Stimulated activated CD8-positive, alpha-beta memory T cell treated with anti-CD3 and anti-CD28 coated beads, Interleukin-15, amount 100 ng/mL, for 1 hour (primary cell): ENCODE data around the gene ACTN2.

Source experiments
- DNase-seq: peaks from one replicate; pipeline ENCODE4 v3.0.0-alpha.2; 2020; ENCODE audit warnings: low read depth

ACTN2 gene

GRCh38 chr1:236691348-236691747 lies 5.0 kb downstream of the ACTN2 start:
- DNase-seq = no peak

DNA sequence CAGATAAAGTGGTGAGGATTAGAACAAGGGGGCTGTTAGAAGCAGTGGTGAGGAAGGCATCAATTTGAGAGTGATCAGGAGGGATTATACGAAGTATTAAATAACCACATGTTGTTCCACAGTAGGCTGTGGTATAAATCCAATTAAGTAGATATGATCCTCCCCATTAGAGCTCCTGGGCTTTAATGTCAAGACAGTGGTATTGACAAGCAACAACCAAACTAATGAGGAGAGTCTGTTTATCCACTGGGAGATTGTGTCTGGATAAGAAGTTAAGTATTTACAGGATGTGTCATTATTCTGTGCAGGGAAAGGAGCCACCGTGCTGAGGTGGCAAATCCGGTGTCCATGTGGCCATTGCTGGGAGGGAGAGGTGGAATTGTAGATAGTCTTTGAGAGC lies 5.8 kb downstream of the ACTN2 start:
- no peak for DNase-seq

DNA sequence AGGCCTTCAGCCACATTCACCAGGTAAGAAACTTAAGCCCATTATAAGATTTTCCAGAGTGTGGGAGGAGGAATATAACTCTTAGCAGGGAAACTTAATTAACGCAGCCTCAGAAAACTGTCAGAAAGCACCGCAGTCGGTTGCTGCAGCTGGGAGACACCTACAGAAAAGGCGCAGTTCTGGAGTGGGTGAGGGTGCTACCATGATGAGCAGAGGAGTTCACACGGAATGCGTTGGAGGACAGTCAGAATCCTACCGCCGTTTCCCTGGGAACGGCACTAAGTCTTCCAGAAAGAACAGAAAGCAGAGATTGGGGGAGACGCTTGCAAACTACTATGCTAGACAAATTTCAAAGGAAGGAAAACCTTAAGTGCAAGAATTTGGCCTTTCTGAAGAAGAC lies 6.4 kb downstream of the ACTN2 start:
- DNase-seq = no peak

DNA sequence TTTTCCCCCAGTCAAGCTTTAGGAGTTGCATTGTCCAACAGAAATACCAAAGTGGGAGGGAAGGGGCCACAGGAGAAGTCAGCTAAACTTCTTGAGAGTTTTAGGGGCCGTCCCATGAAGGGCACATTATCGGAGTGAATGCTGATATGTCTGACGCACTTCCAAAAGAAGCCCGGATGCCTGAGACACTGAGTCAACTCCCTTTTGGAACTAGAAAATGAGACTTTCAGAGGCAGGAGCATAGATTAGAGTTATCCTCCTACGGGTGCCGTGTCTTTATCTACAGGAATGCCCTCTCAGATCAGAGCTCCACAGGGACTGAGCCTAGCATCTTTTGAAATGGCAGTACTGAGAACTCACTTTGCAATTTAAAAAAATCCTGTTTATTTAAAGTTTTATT lies 13.1 kb downstream of the ACTN2 start:
- DNase-seq = no peak

GRCh38 chr1:236700903-236701302 lies 14.6 kb downstream of the ACTN2 start:
- DNase-seq = no peak

DNA sequence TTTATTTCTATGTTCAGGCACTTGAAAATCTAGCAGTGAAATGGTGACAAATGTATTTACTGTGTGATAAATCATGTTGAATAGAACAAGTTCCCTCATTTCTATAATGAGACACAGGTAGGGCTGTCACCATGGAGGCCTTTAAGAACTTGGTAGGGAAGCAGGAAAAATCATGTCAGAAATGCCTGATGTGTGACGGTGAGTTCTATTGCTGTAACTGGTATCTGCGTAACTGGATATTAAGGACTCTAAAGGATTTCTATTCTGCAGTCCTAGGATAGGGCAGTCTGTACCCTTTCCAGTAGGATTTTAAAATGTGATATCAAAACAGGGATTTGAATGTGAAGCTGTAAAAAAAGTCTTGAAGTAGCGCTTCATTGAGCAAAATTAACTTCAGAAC lies 15.5 kb downstream of the ACTN2 start:
- no peak for DNase-seq

- no peak for DNase-seq
Measured at GRCh38 chr1:236702791-236703394, 16.6 kb downstream of the ACTN2 start.

- no peak for DNase-seq
Measured at GRCh38 chr1:236705771-236706170, 19.5 kb downstream of the ACTN2 start.

- DNase-seq = no peak
Measured at GRCh38 chr1:236706183-236706582, 19.9 kb downstream of the ACTN2 start.

GRCh38 chr1:236710328-236710892 lies 24.1 kb downstream of the ACTN2 start:
- no peak for DNase-seq

- no peak for DNase-seq
Measured at GRCh38 chr1:236716160-236716559, 29.9 kb downstream of the ACTN2 start.

GRCh38 chr1:236717811-236718210 lies 31.5 kb downstream of the ACTN2 start:
- no peak for DNase-seq

DNA sequence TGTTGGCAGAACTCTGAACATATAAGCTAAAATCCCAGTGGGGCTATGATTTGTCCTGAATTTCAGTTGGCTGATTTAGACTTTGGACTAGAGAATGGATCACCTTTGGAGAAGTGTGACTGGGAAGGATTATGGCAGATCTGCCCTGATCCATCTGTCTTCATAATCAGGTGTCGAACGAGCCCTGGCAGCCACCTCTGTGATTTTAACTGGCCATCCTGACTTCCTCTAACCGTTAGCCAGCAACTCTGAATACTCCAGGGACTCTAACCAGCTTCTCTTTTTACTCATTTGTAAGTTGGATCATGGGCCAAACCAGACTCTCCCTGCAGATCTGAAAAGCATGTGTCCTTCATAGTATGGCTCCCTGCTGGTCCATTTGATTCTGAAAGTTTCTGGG lies 32.0 kb downstream of the ACTN2 start:
- no peak for DNase-seq

- no peak for DNase-seq
Measured at GRCh38 chr1:236720206-236720605, 33.9 kb downstream of the ACTN2 start.

DNA sequence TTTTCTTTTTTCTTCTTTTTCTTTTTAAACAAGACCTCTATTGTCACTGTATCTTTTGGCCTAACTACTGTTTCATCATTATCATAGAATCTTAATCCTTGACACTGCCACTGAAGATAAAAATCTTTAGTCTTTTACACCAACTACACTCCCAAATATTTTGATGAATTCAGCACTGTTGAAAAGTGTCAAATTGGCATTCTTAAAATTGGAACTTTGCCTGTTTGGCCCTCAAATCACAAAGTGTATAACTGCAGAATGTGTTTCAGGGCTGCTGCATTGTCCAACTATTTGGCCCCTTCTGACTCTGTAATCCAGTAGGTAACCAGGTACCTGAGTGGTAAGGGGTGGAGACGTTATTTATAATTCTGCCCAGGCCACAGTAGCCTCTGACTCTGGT lies 34.3 kb downstream of the ACTN2 start:
- no peak for DNase-seq

- DNase-seq = no peak
Measured at GRCh38 chr1:236724049-236724448, 37.8 kb downstream of the ACTN2 start.

DNA sequence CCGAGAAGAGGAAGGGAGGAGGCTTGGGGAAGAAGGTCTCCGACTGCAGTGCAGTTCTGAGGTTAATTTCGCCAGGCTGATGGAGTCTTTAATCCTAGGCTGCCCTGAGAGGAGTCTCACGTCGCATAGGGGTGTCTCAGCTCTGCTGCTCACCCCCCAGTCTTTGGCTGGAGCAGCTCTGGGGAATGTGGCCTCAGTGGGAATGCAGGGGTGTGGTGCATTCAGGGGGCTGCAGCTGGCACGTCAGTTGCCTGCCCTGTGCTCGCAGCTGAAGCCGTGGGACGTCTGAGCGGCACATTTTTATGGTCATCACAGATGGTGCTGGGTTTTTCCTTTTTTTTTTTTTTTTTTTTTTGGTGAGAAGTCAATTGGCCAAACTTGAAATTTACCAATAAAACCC lies 38.2 kb downstream of the ACTN2 start:
- DNase-seq = no peak

DNA sequence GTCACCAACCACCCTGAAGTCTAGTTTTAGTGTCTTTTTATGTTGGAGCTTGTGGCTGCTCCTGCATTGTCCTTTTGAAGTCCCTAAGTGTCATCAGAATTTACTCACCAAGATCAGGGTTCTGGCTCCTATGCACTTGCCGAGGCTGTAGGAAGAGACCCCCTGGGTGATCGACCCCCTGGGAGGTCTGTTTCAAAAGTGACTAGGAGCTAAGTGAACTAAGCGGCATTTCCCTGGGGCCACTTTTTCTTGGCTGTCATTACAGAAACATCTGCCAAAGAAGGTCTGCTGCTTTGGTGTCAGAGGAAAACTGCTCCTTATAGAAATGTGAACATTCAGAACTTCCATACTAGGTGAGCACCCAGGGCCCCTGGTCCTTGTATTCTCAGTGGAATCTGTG lies 39.4 kb downstream of the ACTN2 start:
- DNase-seq = no peak

GRCh38 chr1:236727521-236727920 lies 41.2 kb downstream of the ACTN2 start:
- DNase-seq = no peak

- DNase-seq = no peak
Measured at GRCh38 chr1:236728752-236729151, 42.5 kb downstream of the ACTN2 start.

GRCh38 chr1:236733653-236734052 lies 47.4 kb downstream of the ACTN2 start:
- no peak for DNase-seq

- DNase-seq = no peak
Measured at GRCh38 chr1:236734141-236734765, 48.0 kb downstream of the ACTN2 start.

DNA sequence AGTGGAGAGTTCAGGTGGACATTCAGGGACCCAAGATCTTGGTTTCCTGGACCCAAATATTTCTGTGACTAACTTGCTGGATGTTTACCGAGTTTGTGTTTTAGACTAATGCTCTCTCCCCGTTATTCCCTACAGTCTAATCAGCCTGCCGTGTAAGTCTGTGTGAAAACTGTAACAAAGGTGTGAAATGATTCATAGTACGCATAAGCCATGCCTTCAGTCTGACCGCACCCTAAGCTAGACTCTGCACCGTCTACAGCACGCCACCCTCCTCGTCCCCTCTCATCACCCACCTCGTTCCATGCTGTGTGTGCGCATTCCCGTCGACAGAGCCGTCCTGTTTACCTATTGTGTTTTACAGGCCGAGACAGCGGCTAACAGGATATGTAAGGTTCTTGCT lies 50.5 kb downstream of the ACTN2 start:
- DNase-seq = no peak

DNA sequence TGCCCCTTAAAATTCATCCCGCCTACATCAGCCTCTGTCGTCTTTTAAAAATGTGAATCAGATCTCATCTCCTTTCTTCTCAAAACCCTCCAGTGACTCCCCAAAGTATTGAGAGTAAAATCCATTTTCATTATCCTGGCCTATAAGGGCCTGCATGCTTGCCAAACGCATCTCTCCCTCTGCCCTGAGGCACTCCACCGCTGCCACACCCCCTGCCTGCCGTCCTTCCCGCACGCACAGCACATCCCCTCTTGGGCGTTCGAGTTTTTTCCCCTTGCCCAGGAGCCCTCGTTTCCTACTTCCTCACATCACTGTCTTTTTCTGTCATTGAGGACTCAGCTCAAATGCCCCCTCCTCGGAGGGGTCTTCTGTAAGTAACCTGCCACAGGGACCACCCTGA lies 55.5 kb downstream of the ACTN2 start:
- DNase-seq = no peak
